ENCODE data around the gene PCGF3.

GRCh38 chr4:807792-808191 is 102.2 kb downstream of the PCGF3 start:
- TF ChIP-seq CTCF (IDR thresholded peaks at IDR 0.05; ENCODE audit: low read depth, low read length) (no peak), EZH2phosphoT487 (IDR thresholded peaks at IDR 0.05; ENCODE audit: low read depth) (no peak)

Measured in OCI-LY3 (cell line).